ENCODE measurements around the gene AP3M1. TPM values are rescaled to one million over a fixed set of nuclear protein-coding genes. Genes with fewer than 3 reads are reported as not detected.

AP3M1 gene
- total RNA-seq, 1 donor from 2014 or later = 33.7 TPM

DNA sequence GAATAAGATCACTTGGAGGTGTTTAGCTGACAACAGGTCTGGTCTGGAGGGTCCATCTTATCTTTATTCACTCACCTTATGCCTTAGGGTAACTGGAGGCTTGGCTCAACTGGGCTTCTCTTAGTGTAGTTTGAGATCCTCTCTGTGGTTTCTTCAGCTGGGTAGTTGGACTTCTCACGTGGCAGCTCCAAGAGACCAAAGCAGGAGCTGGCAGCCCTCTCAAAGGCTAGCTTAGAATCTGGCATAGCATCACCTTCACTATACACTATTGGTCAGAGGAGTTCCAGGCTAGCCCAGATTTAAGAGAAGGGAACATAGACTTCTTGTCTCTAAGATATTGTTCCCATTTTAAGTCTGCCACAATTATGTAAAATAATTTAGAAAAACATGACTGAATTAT, 16.8 kb upstream of the AP3M1 start:
- no peak for ATAC-seq
- no peaks in the 10 kb centered on the region for H3K36me3 ChIP-seq
- H3K4me3 ChIP-seq = no peak overlapping the region
- intact Hi-C loops (cut with DNase I) = no loop called here
- H3K27me3 ChIP-seq (ENCODE audit: low read depth) = no peaks in the 10 kb centered on the region
- H3K4me1 ChIP-seq = no peaks in the 10 kb centered on the region
- no peak overlapping the region for H3K27ac ChIP-seq
- no peak for DNase-seq
- H3K9me3 ChIP-seq = no peaks in the 10 kb centered on the region
- TF ChIP-seq, protein P1, sequence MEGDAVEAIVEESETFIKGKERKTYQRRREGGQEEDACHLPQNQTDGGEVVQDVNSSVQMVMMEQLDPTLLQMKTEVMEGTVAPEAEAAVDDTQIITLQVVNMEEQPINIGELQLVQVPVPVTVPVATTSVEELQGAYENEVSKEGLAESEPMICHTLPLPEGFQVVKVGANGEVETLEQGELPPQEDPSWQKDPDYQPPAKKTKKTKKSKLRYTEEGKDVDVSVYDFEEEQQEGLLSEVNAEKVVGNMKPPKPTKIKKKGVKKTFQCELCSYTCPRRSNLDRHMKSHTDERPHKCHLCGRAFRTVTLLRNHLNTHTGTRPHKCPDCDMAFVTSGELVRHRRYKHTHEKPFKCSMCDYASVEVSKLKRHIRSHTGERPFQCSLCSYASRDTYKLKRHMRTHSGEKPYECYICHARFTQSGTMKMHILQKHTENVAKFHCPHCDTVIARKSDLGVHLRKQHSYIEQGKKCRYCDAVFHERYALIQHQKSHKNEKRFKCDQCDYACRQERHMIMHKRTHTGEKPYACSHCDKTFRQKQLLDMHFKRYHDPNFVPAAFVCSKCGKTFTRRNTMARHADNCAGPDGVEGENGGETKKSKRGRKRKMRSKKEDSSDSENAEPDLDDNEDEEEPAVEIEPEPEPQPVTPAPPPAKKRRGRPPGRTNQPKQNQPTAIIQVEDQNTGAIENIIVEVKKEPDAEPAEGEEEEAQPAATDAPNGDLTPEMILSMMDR (IDR thresholded peaks at IDR 0.05) = no peak

DNA sequence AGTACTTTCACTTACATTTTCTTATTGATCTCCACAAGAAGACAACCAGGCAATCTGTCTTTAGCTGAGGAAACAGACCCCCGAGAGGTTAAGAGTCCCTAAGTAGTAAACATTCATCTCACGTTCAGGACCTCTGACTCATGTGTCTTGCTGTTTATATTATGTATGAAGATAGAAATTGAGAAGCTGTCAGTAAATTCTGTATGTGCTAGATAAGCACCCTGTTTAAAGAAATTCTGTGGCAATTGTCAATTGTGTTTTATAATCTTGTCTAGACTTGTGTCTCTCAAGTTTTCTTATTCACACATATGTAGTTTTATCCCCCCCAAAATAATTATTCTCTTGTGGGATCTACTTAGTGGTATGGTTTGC, 14.9 kb upstream of the AP3M1 start:
- Histone ChIP-seq H3K4me3 (no peak overlapping the region), H3K9me3 (no peaks in the 10 kb centered on the region), H3K27me3 (ENCODE audit: low read depth) (no peaks in the 10 kb centered on the region), H3K36me3 (no peaks in the 10 kb centered on the region), H3K27ac (peak overlapping the region; percentile 26), H3K4me1 (no peaks in the 10 kb centered on the region)
- ATAC-seq (peak in 1 of 2 donors; percentile 41), DNase-seq (no peak)
- TF ChIP-seq, protein P1 (IDR thresholded peaks at IDR 0.05) = no peak
- intact Hi-C loops (cut with DNase I) = no loop called here

DNA sequence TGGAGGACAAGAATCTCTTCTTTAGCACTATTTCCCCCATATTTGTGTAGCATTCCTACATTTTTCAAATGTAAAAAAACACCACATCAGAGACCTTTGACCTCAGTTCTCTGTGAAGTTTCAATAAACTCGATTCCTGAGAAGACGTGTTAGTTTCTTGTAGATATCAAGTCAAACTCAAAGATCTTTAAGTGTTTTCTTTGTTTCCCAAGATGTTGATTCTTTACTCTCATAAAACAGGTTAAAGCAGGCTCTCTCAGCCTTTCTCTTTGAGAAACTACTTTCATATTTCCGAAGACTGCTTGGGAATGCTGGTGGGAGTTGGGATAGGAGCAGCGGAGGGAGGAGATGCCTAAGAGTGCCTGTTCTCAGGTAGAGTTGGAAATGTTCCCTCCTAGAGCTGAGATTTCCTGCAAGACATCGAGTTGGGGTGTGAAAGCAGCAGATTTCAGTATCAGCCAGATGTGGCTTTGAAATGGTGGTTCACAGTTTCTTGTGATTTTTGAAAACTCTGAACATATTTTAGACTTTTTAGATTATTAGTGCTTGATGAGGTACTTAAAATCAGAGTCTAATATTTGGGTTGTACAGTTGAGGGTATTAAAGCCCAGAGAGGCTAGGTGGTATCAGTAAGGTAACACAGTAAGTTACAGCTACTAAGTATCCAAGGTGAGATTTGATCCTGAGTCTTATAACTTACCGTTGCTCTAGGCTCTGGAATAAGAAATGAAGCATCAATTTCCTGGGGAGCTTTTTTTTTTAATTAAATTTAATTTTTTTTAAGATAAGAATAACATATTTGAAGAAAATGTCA, 14.3 kb upstream of the AP3M1 start:
- DNase-seq = no peak
- Histone ChIP-seq H3K36me3 (no peaks in the 10 kb centered on the region), H3K4me1 (no peaks in the 10 kb centered on the region), H3K27ac (peak overlapping the region; percentile 26), H3K27me3 (ENCODE audit: low read depth) (no peaks in the 10 kb centered on the region), H3K4me3 (no peak overlapping the region), H3K9me3 (no peaks in the 10 kb centered on the region)
- peak; percentile 49 to 73 for ATAC-seq
- intact Hi-C loops (cut with DNase I) = no loop called here
- TF ChIP-seq, protein P1 (IDR thresholded peaks at IDR 0.05) = no peak

DNA sequence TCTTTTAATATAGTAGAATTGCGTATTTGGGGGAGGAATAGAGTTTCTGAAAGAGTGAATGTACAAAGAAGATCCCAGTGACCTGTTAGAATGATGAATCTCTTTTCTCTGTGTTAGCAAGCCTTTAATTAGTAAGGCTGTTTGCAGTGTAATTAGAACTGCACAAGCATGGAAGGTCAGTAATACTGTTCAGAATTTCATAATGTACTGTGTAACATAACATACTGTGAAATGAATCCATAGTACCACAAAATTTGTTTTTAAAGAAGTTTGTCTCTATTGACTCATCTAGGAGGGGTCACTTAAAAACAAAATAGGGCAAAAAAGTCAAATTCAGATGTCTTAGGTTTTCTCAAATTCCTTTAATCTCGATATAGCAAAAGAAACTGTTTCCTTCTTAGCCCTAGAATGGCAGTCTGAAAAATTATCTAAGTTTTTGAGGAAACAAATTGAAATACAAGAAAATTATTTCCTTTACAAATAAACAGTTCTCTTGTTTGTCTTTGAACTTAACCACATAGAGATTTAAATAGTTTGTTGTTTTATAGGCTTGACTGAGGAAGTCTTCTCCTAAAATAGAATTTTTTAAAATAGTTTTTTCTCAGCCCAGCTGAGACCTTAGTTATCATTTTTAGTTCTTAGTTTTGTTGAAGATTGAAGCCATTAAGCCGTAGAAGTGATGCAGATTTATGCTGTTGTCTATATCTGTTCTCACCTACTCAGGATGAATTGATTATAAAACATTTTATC, 12.9 kb upstream of the AP3M1 start:
- Histone ChIP-seq H3K27ac (no peak overlapping the region), H3K27me3 (ENCODE audit: low read depth) (no peaks in the 10 kb centered on the region), H3K4me1 (no peaks in the 10 kb centered on the region), H3K36me3 (no peaks in the 10 kb centered on the region), H3K4me3 (no peak overlapping the region), H3K9me3 (no peaks in the 10 kb centered on the region)
- DNase-seq (no peak), ATAC-seq (no peak)
- intact Hi-C loops (cut with DNase I) = no loop called here
- TF ChIP-seq, protein P1 (IDR thresholded peaks at IDR 0.05) = no peak

DNA sequence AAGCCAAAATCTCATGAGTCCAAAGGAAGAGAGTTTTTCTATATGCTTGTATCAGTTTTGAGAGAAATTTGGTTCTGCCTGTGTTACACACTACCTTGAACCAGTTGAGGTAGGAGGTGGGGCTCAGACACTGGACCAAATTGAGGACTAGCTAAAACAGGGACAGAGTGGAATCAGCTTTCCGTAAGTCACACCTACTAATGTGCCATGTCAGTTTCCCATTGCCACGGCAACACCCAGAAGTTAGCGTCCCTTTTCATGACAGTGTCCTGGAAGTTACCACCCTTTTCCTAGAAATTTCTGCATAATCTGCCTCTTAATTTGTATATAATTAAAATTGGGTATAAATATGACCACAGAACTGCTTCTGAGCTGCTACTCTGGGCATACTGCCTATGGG, 9.4 kb upstream of the AP3M1 start:
- H3K4me1 ChIP-seq = peaks cover 12% of the 10 kb centered on the region
- H3K9me3 ChIP-seq = no peaks in the 10 kb centered on the region
- H3K4me3 ChIP-seq = no peak overlapping the region
- TF ChIP-seq, protein P1 (IDR thresholded peaks at IDR 0.05) = no peak
- H3K27me3 ChIP-seq (ENCODE audit: low read depth) = no peaks in the 10 kb centered on the region
- intact Hi-C loops (cut with DNase I) = no loop called here
- ATAC-seq (no peak), DNase-seq (no peak)
- no peak overlapping the region for H3K27ac ChIP-seq
- no peaks in the 10 kb centered on the region for H3K36me3 ChIP-seq

All from lower lobe of right lung (tissue), 2 donors.